OCI-LY3 (cell line): ENCODE data around the gene ASPHD1.

Source experiments
- EZH2phosphoT487 ChIP-seq: fragments of 200-600 bp; shearing (Covaris generic); IDR thresholded peaks from 2 replicates; pipeline ENCODE4 v1.6.1; 2018; ENCODE audit warnings: antibody characterized with exemption, mixed run types, low read depth
- TF ChIP-seq, protein P1 (sequence below): fragments of 200-600, 300-600 bp; sonication (generic); IDR thresholded peaks from 2 replicates; pipeline ENCODE4 v1.5.1; 2014; ENCODE audit warnings: antibody characterized with exemption, low read length, low read depth

DNA sequence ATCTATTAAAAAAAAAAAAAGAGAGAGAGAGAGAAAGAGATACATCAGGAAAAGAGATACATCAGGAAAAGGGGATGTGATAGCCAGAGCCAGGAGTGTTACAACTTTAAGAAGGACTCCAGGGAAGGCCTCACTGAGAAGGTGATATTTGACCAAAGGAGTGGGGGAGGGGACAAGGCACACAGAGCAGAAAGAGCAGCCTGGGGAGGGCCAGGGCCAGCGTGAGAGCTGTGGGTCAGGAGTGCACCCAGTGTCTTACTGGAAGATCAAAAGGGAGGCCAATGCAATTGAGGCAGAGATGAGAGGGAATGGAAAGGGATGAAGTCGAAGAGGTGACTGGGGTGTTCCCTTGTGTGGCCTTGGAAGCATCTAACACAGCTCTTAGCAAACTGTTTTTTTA is 7.7 kb downstream of the ASPHD1 start:
- no peak for TF ChIP-seq EZH2phosphoT487
- TF ChIP-seq, protein P1, sequence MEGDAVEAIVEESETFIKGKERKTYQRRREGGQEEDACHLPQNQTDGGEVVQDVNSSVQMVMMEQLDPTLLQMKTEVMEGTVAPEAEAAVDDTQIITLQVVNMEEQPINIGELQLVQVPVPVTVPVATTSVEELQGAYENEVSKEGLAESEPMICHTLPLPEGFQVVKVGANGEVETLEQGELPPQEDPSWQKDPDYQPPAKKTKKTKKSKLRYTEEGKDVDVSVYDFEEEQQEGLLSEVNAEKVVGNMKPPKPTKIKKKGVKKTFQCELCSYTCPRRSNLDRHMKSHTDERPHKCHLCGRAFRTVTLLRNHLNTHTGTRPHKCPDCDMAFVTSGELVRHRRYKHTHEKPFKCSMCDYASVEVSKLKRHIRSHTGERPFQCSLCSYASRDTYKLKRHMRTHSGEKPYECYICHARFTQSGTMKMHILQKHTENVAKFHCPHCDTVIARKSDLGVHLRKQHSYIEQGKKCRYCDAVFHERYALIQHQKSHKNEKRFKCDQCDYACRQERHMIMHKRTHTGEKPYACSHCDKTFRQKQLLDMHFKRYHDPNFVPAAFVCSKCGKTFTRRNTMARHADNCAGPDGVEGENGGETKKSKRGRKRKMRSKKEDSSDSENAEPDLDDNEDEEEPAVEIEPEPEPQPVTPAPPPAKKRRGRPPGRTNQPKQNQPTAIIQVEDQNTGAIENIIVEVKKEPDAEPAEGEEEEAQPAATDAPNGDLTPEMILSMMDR, result no peak
